EL (cell line): Measurements from ENCODE around the gene POU6F2.

Experiments used
- DNase-seq: peaks from one replicate; pipeline ENCODE4 v3.0.0-alpha.2; 2016

POU6F2 gene

DNA sequence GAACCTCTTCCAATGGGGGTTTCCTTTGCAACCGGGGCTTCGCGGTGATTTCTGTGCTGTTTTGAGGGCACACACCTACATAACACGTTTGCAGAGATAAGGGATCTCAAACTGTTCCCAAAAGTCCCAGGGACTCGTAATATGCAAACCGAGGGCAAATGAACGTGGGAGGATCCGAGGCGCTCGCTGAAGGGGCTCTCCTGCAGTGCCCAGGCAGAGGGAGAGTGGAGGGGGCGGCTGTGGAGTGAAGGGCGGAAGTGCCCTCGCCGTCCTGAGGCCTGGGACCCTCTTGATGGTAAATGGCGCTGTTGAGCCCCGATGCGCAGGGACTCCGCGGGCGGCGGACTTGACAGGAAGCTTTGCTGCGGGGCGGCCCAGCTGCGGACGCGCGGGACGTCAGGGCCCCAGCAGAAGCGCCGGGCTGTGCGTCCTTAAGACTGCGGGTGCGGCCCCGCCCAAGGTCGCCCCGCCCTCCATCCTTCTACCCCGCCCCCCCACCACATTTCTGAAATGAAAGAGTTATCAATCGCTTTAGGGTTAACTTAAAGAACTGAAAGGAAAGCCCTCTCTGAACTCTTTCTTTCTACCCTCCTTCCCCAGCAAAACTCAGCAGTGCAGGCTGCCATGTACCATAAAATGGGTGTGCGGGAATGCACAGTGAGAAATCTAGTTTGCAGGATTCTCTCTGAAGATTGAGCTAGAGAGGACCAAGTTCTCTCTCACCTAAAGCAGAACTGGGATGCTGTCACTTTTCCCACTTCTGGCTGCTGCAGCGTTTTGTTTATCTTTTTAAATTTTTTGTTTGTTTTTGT is 436.7 kb downstream of the POU6F2 start:
- peak; percentile 56 for DNase-seq

DNA sequence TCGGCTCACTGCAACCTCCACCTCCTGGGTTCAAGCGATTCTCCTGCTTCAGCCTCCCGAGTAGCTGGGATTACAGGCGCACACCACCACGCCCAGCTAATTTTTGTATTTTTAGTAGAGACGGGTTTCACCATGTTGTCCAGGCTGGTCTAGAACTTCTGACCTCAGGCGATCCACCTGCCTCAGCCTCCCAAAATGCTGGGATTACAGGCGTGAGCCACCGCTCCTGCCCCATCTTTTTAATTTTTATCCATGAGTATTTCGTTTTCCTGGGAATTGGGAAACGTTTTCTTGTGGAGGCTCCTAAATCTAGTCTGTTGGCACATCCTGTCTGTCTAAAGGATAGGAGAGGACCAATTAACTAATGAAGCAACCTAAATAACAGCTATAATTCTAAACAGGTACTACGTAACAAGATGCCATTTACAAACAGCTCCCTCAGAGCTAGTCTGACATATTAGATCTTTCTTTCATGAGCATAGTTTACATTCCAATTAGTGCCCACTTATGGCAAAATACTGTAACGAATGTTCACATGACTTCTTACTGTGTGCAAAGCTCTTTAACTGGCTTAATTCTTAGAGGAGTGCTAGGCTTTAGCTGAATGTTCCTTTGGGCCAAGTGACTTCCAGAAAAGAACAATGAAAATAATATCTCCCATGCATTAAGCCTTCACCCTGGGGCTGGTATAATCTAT is 437.5 kb downstream of the POU6F2 start:
- DNase-seq = no peak

DNA sequence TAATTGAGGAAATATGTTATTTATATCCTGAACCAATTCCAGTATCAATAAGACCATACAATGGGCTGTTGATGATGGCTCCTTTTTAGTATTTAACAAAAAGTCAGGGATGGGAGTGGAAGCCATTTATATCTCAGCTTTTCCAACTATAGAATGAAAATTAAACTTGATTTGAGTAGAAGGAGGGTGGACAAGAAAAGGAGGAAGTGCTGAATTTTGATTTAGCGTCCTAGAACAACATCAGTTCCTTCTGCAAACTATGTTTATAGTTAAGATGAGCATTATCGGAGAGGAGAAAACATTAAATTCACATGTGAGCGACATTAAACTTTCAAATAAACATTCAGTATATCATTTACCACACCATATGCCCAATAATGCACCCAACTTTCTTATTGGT is 439.2 kb downstream of the POU6F2 start:
- DNase-seq = no peak

DNA sequence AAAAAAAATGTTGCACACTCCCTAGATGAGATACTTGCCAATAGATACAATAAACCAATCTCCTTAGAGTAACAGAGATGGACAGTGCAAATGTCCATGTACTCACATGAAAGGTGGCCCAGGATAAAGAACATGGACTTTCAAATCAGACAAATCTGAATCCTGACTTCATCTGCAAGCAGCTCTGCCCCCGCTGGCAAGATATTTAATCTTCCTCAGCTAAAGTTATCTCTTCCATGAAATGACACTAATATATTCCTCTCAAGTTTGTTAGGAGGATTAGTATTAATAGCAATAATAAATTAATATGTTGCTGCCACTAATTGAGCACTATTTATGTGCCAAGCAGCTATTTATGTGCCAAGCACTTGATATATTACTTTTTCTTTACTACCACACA is 439.9 kb downstream of the POU6F2 start:
- no peak for DNase-seq

DNA sequence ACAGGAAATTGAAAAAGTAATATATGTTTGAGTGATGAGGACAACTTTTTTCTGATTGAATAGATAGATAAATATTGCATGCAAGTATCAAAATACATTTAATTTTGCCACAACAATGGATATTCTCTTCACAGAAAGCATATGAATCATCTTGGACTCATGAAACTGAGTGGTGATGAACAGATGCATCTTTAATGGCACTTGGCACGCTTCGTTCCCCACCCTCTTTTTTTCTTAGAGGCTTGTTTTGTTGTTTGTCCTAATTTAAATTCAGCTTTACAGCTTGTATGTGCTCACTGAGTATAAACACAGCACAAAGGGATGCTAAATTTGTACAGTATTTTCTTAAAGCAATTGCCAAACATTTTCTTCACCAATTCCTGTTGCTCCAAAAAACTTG is 443.5 kb downstream of the POU6F2 start:
- DNase-seq = no peak

DNA sequence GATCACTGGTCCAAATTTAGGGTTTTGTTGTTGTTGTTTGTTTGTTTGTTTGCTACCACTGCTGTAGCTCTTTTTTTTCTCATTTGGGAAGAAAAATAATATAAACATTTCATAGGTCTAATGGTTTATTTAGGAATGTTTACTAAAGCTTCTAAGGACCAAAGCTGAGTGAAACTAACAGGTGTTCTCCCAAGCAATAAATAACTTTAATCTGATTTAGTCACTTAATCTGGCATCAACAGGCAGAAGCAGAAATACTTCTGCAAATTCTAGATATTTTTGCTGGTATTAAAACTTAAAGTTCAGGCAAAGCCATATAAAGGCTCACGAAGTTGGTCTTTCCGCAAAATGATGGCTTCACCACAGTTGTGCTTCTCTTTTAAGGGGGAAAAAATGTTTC is 444.0 kb downstream of the POU6F2 start:
- no peak for DNase-seq

DNA sequence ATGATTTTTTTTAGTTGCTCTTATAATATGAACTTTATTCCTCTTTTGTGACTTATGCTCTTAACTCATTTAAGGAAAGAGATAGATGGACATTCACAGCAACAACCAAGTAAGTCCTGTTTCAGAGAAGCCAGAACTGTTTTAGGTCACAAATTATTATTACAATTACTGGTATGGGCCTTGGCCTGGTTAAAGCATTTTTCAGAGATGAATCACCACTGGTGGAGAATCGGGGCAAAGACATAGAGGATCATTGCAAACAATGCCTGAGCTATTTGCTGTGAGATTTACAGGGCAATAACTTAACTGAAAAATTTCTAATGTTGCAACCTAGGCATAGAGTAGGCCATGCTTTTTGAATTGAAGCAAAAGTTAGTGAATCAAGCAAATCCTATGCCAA is 450.5 kb downstream of the POU6F2 start:
- DNase-seq = peak; percentile 79

DNA sequence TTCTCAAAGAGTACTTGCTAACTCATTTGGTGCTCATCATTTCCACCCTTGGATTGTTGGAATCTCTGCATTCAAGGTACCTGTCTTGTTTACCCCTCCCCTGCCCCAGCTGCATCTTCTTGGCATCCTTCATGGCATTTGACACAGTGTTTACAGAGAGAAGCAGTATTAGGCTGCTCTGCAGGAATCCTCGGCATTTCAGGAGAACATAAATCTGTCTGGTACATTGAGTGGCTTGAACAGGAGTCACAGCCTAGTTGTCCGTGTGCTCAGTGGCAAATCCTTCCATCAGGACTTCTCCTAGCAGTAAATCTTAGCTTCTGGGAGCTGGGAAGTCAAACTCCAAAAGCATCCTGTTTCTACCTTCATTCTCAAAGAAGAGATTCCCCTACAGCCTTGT is 451.7 kb downstream of the POU6F2 start:
- DNase-seq = no peak

DNA sequence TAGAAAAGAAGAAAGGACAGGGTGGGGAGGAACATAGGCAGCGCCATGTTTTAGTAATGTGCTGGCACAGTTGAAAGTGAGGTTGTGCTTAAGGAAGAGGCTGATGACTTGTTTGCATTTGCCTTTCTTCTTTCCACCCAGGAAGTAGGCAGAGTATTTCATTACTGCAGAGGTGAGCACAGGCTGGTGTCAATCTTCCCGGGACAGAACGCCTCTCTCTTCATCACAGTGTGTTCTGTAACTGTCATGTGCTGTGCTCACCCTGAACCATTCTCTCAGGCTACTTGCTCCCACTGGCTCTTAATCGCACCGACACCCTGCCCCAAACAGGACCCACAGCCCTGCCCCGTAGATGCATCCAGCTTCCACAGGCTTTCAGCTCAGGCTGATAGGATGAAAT is 452.7 kb downstream of the POU6F2 start:
- no peak for DNase-seq

DNA sequence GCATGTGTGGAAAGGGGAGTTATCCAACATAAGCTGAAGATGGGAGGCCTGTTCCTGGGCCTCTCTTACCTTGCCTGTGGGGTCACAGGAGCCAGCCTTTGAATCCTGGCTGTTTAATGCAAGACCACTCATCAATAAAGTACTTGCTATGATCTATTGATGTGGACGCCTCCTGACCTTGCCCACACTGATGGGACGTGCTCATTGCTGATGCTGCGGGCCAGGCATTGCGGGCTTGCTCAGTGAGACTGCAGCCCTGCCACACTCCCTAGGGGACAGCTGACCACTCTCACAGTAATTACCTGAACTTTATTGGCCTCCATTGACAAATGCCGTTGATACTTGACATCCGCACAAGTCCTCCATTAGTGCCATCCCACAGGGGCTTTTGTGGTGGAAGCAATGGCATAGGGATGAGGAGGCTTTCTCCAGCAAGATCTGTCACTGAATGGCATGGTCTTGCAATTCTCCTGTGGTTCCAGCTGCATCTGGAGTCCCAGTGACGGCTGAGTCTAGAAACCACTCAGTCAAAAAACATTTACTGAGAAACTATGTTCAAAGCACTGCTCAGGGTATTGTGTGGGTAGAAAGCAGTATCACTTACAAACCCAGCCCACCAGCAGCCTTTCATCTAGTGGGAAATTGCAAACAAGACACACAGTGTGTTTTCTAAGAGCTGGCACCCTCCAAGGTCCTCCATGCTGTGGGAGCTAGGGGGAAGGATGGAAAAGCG is 453.4 kb downstream of the POU6F2 start:
- no peak for DNase-seq

DNA sequence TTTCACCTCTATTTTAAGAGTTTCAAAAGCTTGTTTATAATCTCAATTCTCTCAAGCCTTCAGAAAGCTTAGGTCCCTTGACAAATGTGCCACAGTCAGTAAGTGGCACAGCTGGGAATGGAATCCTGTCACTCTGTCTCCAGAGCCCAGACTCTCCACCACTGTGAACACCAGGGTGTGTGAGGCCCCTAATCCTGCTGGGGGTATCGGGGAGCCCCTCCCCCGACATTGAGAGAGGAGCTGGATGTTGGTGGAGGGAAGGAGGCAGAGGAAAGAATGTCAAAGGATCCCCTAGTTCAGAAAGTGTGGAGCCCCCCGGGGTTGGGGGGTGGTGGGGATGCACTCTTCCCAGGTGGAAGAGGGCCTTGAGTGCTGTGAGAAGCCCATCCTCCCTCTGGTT is 454.7 kb downstream of the POU6F2 start:
- DNase-seq = no peak

DNA sequence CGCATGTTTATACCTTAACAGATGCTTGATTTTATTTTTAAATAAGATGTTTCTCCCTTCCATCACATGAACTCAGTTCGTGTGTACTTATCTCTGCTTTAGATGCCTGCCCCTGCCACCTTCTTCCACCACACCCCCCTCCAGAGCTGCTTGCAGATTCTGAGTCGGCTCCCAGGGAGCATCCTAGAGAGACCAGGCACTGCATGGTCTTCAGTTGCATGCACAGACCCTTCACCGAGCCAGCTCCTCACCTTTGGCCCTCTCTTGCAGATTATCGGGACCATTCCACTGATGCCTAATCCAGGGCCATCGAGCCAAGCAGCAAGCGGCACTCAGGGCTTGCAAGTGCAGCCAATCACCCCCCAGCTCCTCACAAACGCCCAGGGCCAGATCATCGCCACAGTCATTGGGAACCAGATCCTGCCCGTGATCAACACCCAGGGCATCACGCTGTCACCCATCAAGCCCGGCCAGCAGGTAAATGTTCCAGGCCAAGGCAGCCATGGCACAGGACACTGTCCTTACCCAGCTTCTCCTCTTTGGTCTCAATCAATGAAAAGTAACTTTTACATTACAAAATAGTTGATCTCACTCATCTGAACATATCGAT is 455.2 kb downstream of the POU6F2 start:
- no peak for DNase-seq

DNA sequence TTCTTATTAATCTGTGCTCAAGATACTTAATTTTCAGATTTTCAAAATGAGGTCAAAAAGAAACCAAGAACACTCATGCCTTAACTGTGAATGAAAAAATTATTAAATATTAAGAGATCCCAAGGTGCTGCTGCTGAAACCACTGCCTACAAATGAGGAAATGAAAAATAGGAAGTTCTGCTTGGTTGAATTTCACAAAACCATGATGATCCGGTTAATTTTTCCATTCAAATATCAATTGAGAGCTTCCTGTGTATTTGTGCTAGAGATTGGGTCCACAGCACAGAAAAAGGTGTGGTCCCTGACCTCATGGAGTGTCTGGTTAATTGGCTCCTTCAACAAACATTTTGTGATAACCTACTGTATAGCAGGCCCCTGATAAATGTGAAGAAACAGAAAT is 455.8 kb downstream of the POU6F2 start:
- DNase-seq = no peak

DNA sequence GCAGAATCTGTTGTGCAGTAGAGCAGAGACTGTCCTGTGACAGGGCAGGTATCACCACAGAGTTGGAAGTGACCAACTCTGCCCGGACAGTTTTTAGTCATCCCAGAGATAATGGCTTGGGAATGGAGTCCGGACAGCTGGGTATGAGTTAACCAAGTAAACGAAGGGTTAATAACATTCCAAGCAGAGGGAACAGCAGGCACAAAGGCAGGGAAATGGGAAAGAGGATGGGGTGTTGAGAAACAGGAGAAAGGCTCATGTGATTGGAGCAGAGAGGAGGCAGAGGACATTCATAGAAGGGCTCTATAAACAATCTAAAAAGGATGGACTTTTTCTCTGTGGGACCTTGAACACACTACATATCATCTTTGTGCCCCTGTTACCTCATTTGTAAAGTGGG is 456.3 kb downstream of the POU6F2 start:
- no peak for DNase-seq

DNA sequence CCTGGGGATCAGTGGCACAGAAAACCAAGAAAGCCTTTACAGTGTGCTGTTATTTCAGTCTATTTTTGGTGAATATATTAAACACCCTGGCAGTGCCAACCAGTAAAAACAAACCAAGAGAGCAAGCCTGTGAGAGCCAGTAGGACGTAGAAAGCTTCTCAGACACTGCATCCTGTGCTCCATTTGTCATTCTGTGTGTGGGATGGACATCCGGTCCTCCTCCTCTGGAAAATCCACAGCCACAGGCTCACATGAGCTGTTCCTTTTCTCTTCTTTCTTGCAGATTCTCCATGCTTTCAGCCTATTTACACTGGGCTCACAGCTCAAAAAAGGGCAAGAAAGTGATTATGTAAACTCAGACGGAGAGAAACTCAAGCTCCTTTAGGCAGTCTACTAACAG is 468.8 kb downstream of the POU6F2 start:
- no peak for DNase-seq

DNA sequence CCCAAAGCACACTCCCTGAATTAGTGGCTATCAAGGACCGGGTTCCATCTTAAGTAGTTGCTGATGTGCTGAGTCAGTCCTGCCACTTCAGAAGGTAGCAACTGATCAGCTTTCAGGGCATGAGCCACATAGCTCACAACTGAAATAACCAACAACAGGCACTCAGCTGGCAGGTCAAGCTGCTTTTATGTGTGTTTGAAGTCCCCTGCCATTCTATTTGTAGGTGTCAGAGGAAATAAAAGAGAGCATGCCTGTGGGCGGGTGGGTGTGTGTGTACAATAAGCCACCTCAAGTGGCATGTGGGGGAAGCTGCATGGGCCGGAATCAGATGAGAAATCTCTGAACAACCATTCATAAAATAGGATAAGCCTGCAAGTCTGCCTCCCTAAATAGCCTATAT is 474.2 kb downstream of the POU6F2 start:
- no peak for DNase-seq

DNA sequence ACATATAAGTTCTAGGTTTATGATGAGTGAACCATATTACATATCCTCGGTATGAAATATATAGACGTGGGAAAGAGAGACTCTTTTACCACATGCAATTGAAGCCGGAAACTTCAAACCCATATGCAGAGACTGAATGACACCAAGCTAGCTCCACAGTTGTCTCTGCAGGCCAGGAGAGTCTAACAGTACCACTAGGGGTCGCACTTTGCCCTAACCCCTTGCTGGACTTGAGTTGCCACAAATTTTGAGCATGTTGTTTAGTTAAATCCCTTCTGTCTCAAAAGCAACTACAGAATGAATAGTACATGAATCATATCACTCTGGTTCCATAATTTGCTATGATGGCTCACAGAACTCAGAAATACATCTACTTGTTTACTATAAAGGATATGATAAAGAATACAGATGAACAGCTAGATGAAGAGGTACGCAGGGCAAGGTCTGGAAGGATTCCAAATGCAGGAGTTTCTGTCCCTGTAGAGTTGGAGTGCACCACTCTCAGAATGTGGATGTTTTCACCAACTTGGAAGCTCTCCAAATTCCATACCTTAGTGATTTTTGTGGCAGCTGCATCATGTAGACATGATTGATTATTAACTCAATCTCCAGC is 476.1 kb downstream of the POU6F2 start:
- peak; percentile 63 for DNase-seq

DNA sequence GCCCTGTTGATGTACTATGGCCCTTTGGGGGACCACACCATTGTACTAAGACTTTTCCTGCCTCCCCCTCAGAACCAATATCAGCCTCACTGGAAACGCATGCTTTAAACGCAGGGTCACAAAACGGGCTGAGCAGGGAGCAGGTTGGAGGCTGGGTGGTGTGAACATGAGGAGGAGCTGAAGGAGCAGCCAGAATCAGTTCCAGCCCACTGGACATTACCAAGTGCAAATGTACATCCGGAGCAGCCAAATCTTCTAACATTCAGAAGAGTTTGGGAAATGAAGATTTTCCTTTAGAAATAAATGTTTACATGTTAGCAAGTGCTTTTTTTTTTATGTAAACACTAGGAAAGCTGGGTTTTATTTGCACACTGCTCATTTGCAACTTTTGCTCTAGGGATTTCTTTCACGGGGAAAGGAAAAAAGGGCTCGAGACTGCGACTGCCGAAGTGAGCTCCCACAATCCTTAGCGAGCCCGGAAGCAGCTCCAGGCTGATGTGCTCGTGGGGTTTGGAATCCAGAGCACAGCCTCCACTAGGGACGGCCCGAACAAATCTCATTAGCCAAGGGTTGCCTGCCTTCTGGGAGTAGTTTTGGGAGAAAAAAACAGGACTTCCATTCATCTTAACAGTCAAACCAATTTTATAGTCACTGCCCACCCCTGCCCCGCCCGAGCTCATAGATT is 480.5 kb downstream of the POU6F2 start:
- peak; percentile 16 for DNase-seq

DNA sequence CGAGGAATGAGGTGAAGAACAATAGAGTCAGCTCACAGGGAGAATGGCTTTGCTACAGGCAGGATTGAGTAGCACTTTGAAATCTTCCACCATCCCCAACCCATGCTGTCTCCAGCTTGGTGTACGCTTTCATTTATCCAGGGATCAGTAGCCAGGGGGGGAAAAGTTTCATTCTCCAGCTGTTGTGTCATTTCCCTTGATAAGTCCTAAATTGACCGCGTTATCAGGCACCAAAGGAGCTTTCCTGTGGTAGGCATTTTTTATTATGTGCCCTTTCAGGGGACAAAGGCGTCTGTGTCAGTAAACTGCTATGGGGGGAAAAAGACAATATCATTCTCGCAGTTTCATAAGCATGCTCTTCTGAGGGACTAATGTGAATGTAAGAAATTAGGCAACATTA is 481.9 kb downstream of the POU6F2 start:
- DNase-seq = no peak

DNA sequence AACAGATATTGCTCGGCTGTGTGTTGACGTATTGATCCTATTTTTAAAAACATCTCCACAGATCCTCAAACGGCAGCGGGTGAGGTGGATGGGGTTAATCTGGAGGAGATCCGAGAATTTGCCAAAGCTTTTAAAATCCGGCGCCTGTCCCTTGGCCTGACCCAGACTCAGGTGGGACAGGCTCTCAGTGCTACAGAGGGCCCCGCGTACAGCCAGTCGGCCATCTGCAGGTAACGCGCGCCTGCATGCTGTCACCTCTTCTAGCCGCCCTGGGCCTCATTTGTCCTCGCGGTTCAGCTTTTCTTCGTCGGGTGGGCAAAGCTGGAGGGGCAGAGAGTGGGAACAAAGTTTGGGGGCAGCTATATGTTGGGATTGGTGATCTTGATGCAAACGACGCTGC is 482.8 kb downstream of the POU6F2 start:
- no peak for DNase-seq

DNA sequence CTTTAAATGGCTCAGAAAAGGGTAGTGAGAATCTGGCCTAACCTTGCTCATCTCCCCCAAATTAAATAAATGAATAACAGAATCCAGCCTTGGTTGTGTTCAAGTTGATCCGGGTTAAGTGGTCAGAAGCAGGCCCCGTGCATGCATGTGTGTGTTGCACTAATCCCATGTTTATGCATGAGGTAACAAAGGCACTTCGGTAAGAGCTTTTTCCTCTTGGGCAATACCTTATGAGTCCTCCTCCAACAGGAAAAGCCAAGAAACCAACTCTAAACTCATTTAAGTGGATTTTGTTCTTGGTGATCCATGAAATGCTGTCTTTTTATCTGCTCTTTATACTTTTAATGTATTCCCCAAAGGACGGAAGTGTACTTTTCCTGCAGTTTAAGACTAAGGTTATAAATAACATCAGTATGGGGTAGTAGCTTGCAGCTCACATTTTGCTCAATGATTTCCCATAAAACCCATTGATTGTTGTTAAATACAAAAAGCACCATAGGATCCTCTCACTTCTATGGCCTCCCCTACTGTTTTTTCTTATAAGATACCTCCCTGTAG is 483.6 kb downstream of the POU6F2 start:
- DNase-seq = no peak

DNA sequence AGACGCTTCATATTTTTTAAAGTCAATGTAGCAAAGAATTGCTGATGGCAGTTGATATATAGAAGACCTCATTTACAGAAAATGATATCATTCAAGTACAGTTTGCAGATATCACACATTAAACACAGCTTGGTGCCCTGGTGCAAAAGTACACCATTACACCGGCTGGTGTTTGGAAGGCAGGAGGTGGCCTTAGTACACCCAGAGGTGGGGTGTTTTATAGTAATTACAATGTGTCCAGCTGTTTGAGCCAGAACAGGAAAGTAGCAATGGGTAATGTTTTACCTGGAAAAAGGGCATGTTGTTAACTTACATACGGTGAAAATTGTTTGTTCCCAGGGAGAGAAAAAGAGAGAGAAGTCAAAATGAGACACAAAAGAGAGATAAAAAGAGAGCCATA is 485.5 kb downstream of the POU6F2 start:
- no peak for DNase-seq
